ENCODE measurements around the gene GPR42. TPM values are rescaled to one million over a fixed set of nuclear protein-coding genes. Genes with fewer than 3 reads are reported as not detected.
A peak's percentile ranks its signal among the peaks of the same experiment; 100 is the strongest.

The GPR42 gene
- total RNA-seq, 6 experiments from 2014 or later, result not detected

DNA sequence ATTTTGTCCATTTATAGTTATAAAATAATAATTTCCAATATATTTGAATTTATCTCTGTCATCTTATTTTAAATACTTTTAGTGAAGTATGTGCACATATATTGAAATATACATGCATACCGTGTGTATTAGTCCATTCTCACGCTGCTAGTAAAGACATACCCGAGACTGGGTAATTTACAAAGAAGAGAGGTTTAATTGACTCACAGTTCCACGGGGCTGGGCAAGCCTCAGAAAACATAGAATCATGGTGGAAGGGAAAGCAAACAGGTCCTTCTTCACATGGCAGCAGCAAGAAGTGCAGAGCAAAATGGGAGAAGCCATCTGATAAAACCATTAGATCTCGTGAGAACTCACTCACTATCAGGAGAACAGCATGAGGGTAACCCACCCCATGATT, 39.6 kb downstream of the GPR42 start:
- no peak overlapping the region for H3K27ac ChIP-seq
- H3K4me1 ChIP-seq, result no peaks in the 10 kb centered on the region
- no peak overlapping the region for H3K4me3 ChIP-seq
- no peak for DNase-seq
- WGBS (ENCODE audit: insufficient coverage, low coverage, low lambda C conversion rate, missing lambda C conversion rate), result 77% methylated on average over 5 of the region's 5 CpGs
- intact Hi-C loops (cut with DNase I), result loop anchor here in 1 of 2 donors (10.0 kb wide), 1 partner anchor 64 kb away; no protein-coding TSS in a partner anchor
- TF ChIP-seq POLR2A (IDR thresholded peaks at IDR 0.05), result no peak
- TF ChIP-seq, protein P1, sequence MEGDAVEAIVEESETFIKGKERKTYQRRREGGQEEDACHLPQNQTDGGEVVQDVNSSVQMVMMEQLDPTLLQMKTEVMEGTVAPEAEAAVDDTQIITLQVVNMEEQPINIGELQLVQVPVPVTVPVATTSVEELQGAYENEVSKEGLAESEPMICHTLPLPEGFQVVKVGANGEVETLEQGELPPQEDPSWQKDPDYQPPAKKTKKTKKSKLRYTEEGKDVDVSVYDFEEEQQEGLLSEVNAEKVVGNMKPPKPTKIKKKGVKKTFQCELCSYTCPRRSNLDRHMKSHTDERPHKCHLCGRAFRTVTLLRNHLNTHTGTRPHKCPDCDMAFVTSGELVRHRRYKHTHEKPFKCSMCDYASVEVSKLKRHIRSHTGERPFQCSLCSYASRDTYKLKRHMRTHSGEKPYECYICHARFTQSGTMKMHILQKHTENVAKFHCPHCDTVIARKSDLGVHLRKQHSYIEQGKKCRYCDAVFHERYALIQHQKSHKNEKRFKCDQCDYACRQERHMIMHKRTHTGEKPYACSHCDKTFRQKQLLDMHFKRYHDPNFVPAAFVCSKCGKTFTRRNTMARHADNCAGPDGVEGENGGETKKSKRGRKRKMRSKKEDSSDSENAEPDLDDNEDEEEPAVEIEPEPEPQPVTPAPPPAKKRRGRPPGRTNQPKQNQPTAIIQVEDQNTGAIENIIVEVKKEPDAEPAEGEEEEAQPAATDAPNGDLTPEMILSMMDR (IDR thresholded peaks at IDR 0.05), result no peak
- ATAC-seq, result no peak
- no peaks in the 10 kb centered on the region for H3K36me3 ChIP-seq
- H3K27me3 ChIP-seq, result no peaks in the 10 kb centered on the region
- H3K9me3 ChIP-seq, result no peaks in the 10 kb centered on the region

DNA sequence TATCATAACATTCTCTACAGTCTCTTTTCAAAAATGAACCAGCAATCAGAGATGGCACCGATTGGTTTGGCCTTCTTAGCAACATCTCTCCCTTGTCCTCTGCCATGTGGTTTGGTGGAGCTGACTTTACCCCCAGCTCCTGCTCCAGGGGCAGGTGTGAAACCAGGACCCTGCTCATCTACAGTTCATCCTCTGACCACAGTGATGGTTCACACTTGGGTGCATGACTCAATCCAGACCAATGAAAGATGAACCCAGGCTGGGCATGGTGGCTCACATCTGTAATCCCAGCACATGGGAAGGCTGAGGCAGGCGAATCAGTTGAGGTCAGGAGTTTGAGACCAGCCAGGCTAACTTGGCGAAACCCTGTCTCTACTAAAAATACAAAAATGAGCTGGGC, 43.6 kb downstream of the GPR42 start:
- Histone ChIP-seq H3K36me3 (no peaks in the 10 kb centered on the region), H3K27ac (no peak overlapping the region), H3K9me3 (no peaks in the 10 kb centered on the region), H3K4me1 (no peaks in the 10 kb centered on the region), H3K27me3 (no peaks in the 10 kb centered on the region), H3K4me3 (no peak overlapping the region)
- no peak for TF ChIP-seq POLR2A (IDR thresholded peaks at IDR 0.05)
- TF ChIP-seq, protein P1 (IDR thresholded peaks at IDR 0.05), result no peak
- ATAC-seq (no peak), DNase-seq (no peak)
- intact Hi-C loops (cut with DNase I), result loop anchor here in 1 of 2 donors (10.0 kb wide), 1 partner anchor 60 kb away; no protein-coding TSS in a partner anchor
- WGBS (ENCODE audit: insufficient coverage, low coverage, low lambda C conversion rate, missing lambda C conversion rate), result 65% methylated on average over 2 of the region's 3 CpGs

DNA sequence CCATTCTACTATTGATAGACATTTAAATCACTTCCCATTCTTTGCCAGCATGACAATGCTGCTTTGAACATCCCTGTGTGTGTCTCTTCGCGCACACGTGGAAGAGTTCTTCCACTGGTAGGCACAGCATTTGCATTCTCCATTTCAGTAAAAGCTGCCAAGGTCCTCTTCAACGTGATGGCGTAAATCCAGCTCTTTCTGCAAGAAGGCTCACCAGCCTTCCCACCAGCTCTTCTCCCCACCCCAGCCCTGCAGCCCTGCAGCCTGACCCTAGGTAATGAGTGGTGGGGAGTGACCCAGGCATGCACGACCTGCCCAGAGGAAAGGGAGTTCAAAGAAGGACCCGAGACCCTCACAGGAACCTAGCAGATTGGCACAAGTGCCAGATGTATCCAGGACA, 45.5 kb downstream of the GPR42 start:
- TF ChIP-seq POLR2A (IDR thresholded peaks at IDR 0.05), result no peak
- TF ChIP-seq, protein P1 (IDR thresholded peaks at IDR 0.05), result no peak
- DNase-seq (peak in 1 of 3 donors; percentile 27), ATAC-seq (no peak)
- H3K36me3 ChIP-seq, result no peaks in the 10 kb centered on the region
- no peaks in the 10 kb centered on the region for H3K9me3 ChIP-seq
- H3K4me3 ChIP-seq, result no peak overlapping the region
- WGBS (ENCODE audit: insufficient coverage, low coverage, low lambda C conversion rate, missing lambda C conversion rate), result 73% methylated on average over 7 of the region's 7 CpGs
- H3K4me1 ChIP-seq, result peaks cover 0 to 8% (median 0%) of the 10 kb centered on the region in 4 donors
- no peak overlapping the region for H3K27ac ChIP-seq
- intact Hi-C loops (cut with DNase I), result loop anchor here in 1 of 2 donors (10.0 kb wide), 1 partner anchor 58 kb away; no protein-coding TSS in a partner anchor
- no peaks in the 10 kb centered on the region for H3K27me3 ChIP-seq

DNA sequence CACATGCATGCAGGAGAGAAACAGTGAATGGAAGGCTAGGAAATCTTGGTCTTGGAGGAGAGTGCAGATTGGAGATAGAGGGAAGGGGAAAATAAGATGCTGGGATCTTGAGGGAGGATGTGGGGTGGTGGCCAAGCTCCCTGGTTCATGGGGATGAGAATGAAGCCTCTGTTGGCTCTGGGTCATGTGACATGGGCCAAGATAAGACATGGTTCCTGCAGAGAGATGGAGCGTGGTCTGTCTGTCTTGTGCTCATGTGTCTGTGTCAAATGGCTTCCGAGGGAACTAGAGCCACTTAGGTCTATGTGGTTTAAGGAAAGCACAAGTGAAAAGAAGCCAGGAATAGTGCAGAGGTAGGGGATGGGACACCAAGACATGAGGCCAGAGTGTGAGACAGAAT, 46.4 kb downstream of the GPR42 start:
- intact Hi-C loops (cut with DNase I), result loop anchor here in 1 of 2 donors (10.0 kb wide), 1 partner anchor 58 kb away; no protein-coding TSS in a partner anchor
- no peaks in the 10 kb centered on the region for H3K9me3 ChIP-seq
- WGBS (ENCODE audit: insufficient coverage, low coverage, low lambda C conversion rate, missing lambda C conversion rate), result 86% methylated on average over 1 of the region's 2 CpGs
- ATAC-seq (no peak), DNase-seq (no peak)
- no peak overlapping the region for H3K27ac ChIP-seq
- no peak overlapping the region for H3K4me3 ChIP-seq
- no peaks in the 10 kb centered on the region for H3K27me3 ChIP-seq
- no peaks in the 10 kb centered on the region for H3K36me3 ChIP-seq
- H3K4me1 ChIP-seq, result peaks cover 0 to 8% (median 0%) of the 10 kb centered on the region in 4 donors
- TF ChIP-seq, protein P1 (IDR thresholded peaks at IDR 0.05), result no peak
- no peak for TF ChIP-seq POLR2A (IDR thresholded peaks at IDR 0.05)
